ENCODE data around the gene TRIP13. TPM values are rescaled to one million over a fixed set of nuclear protein-coding genes. Genes with fewer than 3 reads are reported as not detected.

Gene TRIP13
- total and polyA plus RNA-seq, 10 of the 15 experiments (the other 5 are each of a cell fraction or from before 2014, with no cell fraction given) = 15.1 to 64.9 (median 32.2) TPM

GRCh38 chr5:909086-909485 lies 16.4 kb downstream of the TRIP13 start:
- ChIA-PET CTCF (no interaction called here), SMC1A (ENCODE audit: uncharacterized antibody, unreplicated experiment) (no interaction called here), POLR2A (no interaction called here), RAD21 (ENCODE audit: unreplicated experiment) (no interaction called here)
- no peak overlapping the region for H2AFZ ChIP-seq (ENCODE audit: control insufficient read depth, low read depth, low read length)
- no peaks in the 10 kb centered on the region for H3K79me2 ChIP-seq (ENCODE audit: control insufficient read depth, insufficient read depth, low read length)
- intact Hi-C loops (cut with micrococcal nuclease; ENCODE audit: unreplicated experiment) (no loop called here), in situ Hi-C loops (cut with MboI) (no loop called here)
- FAIRE-seq (no peak), ATAC-seq (no peak), DNase-seq (ENCODE audit: low read depth, low spot score) (no peak)
- H3K27ac ChIP-seq (ENCODE audit: control insufficient read depth, insufficient read depth) = no peak overlapping the region
- H3K9me3 ChIP-seq (replicated peaks; ENCODE audit: control insufficient read depth, insufficient read depth, low read length) = no peaks in the 10 kb centered on the region
- no peak overlapping the region for H3K4me2 ChIP-seq (ENCODE audit: control insufficient read depth, insufficient read depth)
- WGBS (ENCODE audit: insufficient coverage, insufficient replicate concordance, low lambda C conversion rate, missing lambda C conversion rate) = 89% methylated on average over 8 of the region's 8 CpGs
- H3K9ac ChIP-seq (ENCODE audit: control insufficient read depth, insufficient read depth, low read length) = no peak overlapping the region
- BruUV-seq (replicated peaks) = no TSS peak
- no peaks in the 10 kb centered on the region for H4K20me1 ChIP-seq (ENCODE audit: control insufficient read depth, insufficient read depth)
- H3K4me3 ChIP-seq = no peak overlapping the region
- no peaks in the 10 kb centered on the region for H3K27me3 ChIP-seq (replicated peaks in 1 of 2; ENCODE audit: control insufficient read depth in 2 of 2, insufficient read depth in 2 of 2, low read length in 1 of 2)
- no peaks in the 10 kb centered on the region for H3K4me1 ChIP-seq (ENCODE audit: control insufficient read depth, insufficient read depth, low read length)
- peaks cover 12 to 16% of the 10 kb centered on the region in 2 experiments; a peak in 3 of 4 replicates for H3K36me3 ChIP-seq (ENCODE audit: control insufficient read depth in 2 of 2, insufficient read depth in 2 of 2, low read length in 1 of 2)
- TF ChIP-seq, protein P1, sequence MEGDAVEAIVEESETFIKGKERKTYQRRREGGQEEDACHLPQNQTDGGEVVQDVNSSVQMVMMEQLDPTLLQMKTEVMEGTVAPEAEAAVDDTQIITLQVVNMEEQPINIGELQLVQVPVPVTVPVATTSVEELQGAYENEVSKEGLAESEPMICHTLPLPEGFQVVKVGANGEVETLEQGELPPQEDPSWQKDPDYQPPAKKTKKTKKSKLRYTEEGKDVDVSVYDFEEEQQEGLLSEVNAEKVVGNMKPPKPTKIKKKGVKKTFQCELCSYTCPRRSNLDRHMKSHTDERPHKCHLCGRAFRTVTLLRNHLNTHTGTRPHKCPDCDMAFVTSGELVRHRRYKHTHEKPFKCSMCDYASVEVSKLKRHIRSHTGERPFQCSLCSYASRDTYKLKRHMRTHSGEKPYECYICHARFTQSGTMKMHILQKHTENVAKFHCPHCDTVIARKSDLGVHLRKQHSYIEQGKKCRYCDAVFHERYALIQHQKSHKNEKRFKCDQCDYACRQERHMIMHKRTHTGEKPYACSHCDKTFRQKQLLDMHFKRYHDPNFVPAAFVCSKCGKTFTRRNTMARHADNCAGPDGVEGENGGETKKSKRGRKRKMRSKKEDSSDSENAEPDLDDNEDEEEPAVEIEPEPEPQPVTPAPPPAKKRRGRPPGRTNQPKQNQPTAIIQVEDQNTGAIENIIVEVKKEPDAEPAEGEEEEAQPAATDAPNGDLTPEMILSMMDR (IDR thresholded peaks at IDR 0.05 in 2 of 3, conservative IDR thresholded peaks at IDR 0.05 in 1 of 3; ENCODE audit: control insufficient read depth in 2 of 3, extremely low read depth in 1 of 3, insufficient read depth in 1 of 3, low read depth in 3 of 3, low read length in 3 of 3) = no peak
- TF ChIP-seq TCF3 (IDR thresholded peaks at IDR 0.05; ENCODE audit: borderline replicate concordance, insufficient read depth, low read depth, low read length) = no peak
- TF ChIP-seq IRF3 (IDR thresholded peaks at IDR 0.05) = no peak
- TF ChIP-seq HDAC2 (IDR thresholded peaks at IDR 0.05) = no peak
- no peak for TF ChIP-seq ZNF24 (IDR thresholded peaks at IDR 0.05)
- no peak for TF ChIP-seq EGR1 (IDR thresholded peaks at IDR 0.05; ENCODE audit: borderline replicate concordance in 1 of 2, low read depth in 2 of 2, low read length in 2 of 2)
- TF ChIP-seq, protein P2, sequence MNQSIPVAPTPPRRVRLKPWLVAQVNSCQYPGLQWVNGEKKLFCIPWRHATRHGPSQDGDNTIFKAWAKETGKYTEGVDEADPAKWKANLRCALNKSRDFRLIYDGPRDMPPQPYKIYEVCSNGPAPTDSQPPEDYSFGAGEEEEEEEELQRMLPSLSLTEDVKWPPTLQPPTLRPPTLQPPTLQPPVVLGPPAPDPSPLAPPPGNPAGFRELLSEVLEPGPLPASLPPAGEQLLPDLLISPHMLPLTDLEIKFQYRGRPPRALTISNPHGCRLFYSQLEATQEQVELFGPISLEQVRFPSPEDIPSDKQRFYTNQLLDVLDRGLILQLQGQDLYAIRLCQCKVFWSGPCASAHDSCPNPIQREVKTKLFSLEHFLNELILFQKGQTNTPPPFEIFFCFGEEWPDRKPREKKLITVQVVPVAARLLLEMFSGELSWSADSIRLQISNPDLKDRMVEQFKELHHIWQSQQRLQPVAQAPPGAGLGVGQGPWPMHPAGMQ (IDR thresholded peaks at IDR 0.05; ENCODE audit: borderline replicate concordance) = no peak
- TF ChIP-seq E2F8 (IDR thresholded peaks at IDR 0.05; ENCODE audit: low read depth, partially characterized antibody) = no peak
- TF ChIP-seq BCLAF1 (IDR thresholded peaks at IDR 0.05) = no peak
- no peak for TF ChIP-seq POU2F2 (IDR thresholded peaks at IDR 0.05; ENCODE audit: borderline replicate concordance, low read depth, low read length)
- TF ChIP-seq SIX5 (IDR thresholded peaks at IDR 0.05; ENCODE audit: low read depth, low read length, severe bottlenecking) = no peak

All from GM12878 (cell line).